Neural progenitor cell (in vitro differentiated cells): Measurements from ENCODE around the gene KIF15.

Experiments used
- EZH2 ChIP-seq: fragments of 200-600 bp; sonication (generic); IDR thresholded peaks from 2 replicates; pipeline ENCODE4 v1.6.1; 2017; ENCODE audit warnings: antibody characterized with exemption, mild to moderate bottlenecking, moderate library complexity
- EZH2phosphoT487 ChIP-seq: fragments of 200-600 bp; sonication (generic); IDR thresholded peaks from 2 replicates; pipeline ENCODE4 v1.6.1; 2017; ENCODE audit warnings: antibody characterized with exemption

DNA sequence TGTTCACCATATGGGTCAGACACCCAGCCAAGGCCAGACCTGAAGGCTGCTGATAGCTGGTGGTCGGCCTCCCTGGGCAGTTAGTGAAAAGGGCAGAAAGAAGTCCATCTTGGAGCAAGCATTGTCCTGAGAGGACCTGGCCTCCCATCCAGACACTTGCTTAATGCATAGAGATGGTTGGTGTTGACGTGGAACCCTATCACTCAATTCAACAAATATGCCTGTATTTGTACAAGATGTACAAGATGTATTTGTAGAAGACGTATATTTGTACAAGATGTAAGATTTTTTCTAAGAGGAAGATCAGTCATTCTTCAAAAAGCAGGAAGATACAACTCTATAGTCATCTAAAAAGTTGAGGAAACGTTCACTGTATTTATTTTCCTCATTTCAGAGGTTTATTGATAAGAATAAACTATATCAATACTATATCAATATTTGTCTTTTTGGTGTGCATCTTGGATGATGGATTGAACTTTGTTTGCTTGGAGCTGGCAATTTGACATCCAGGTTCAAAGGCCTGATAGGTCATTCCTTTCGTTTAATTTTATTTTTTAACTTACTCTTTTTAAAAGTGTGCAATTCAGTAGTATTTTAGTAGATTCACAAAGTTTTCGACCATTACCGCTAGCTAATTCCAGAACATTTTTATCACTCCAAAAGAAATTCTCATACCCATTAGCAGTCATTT is 106.0 kb downstream of the KIF15 start:
- TF ChIP-seq EZH2 (no peak), EZH2phosphoT487 (no peak)
